ENCODE data around the gene CHST7. TPM values are rescaled to one million over a fixed set of nuclear protein-coding genes. Genes with fewer than 3 reads are reported as not detected.
A peak's percentile ranks its signal among the peaks of the same experiment; 100 is the strongest.

Gene CHST7
- total and polyA plus RNA-seq, 9 donors = 5.9 to 144 (median 25.3) TPM

- Histone ChIP-seq H3K4me3 (no peak overlapping the region), H3K9me3 (no peaks in the 10 kb centered on the region), H3K27me3 (no peaks in the 10 kb centered on the region), H3K36me3 (no peaks in the 10 kb centered on the region), H3K27ac (no peak overlapping the region), H3K4me1 (ENCODE audit: insufficient read depth) (no peaks in the 10 kb centered on the region)
- WGBS, 3 donors = 77 to 80% (median 79%) methylated on average over 5 of the region's 5 CpGs
- intact Hi-C loops (cut with DNase I) = loop anchor here in 3 of 4 donors (5.0 to 10.0 kb wide), 3 partner anchors 62 to 75 kb away; no protein-coding TSS in a partner anchor
- DNase-seq = no peak
- TF ChIP-seq CTCF (IDR thresholded peaks at IDR 0.05) = no peak
- TF ChIP-seq EP300 (IDR thresholded peaks at IDR 0.05) = no peak
These were observed 1.1 kb upstream of the CHST7 start for GRCh38 chrX:46572340-46572936.

- DNase-seq = peak; percentile 50 to 74 (median 57)
- TF ChIP-seq CTCF (IDR thresholded peaks at IDR 0.05) (peak in 1 of 3 donors; percentile 13), POLR2A (IDR thresholded peaks at IDR 0.05) (no peak), EP300 (IDR thresholded peaks at IDR 0.05) (no peak)
These were observed 568 bp downstream of the CHST7 start for GRCh38 chrX:46573892-46574773.

GRCh38 chrX:46574774-46575381 lies 1.3 kb downstream of the CHST7 start:
- 50 to 63% (median 55%) methylated on average over 62 to 90 of the region's 90 CpGs for WGBS, 3 donors
- intact Hi-C loops (cut with DNase I) = loop anchor here in 3 of 4 donors (5.0 to 10.0 kb wide), 3 partner anchors 60 to 72 kb away; no protein-coding TSS in a partner anchor
- Histone ChIP-seq H3K9me3 (no peaks in the 10 kb centered on the region), H3K4me1 (ENCODE audit: insufficient read depth) (no peaks in the 10 kb centered on the region), H3K27ac (peak overlapping the region; percentile 44 to 52), H3K36me3 (no peaks in the 10 kb centered on the region), H3K27me3 (no peaks in the 10 kb centered on the region), H3K4me3 (peak overlapping the region; percentile 54)
- TF ChIP-seq POLR2A (IDR thresholded peaks at IDR 0.05) = no peak
- TF ChIP-seq EP300 (IDR thresholded peaks at IDR 0.05) = no peak
- TF ChIP-seq CTCF (IDR thresholded peaks at IDR 0.05) = no peak
- peak in 1 of 5 donors; percentile 58 for DNase-seq

More at GRCh38 chrX:46573892-46574773, 568 bp downstream of the CHST7 start:
- Histone ChIP-seq H3K4me1 (ENCODE audit: insufficient read depth) (no peaks in the 10 kb centered on the region), H3K9me3 (no peaks in the 10 kb centered on the region), H3K36me3 (no peaks in the 10 kb centered on the region), H3K27me3 (no peaks in the 10 kb centered on the region), H3K27ac (peak overlapping the region; percentile 44 to 54), H3K4me3 (peak overlapping the region; percentile 54)
- 38 to 45% (median 38%) methylated on average over 97 to 107 of the region's 107 CpGs for WGBS, 3 donors
- intact Hi-C loops (cut with DNase I) = loop anchor here in 3 of 4 donors (5.0 to 10.0 kb wide), 3 partner anchors 61 to 73 kb away; no protein-coding TSS in a partner anchor

GRCh38 chrX:46575586-46575985 lies 2.0 kb downstream of the CHST7 start:
- TF ChIP-seq CTCF (IDR thresholded peaks at IDR 0.05) (no peak), POLR2A (IDR thresholded peaks at IDR 0.05) (no peak), EP300 (IDR thresholded peaks at IDR 0.05) (no peak)
- DNase-seq = no peak
- Histone ChIP-seq H3K9me3 (no peaks in the 10 kb centered on the region), H3K36me3 (no peaks in the 10 kb centered on the region), H3K27me3 (no peaks in the 10 kb centered on the region), H3K4me1 (ENCODE audit: insufficient read depth) (no peaks in the 10 kb centered on the region), H3K27ac (peak overlapping the region; percentile 12 to 52), H3K4me3 (peak overlapping the region; percentile 54)
- 49 to 54% (median 50%) methylated on average over 6 of the region's 6 CpGs for WGBS, 3 donors
- intact Hi-C loops (cut with DNase I) = loop anchor here in 2 of 4 donors (10.0 kb wide), 2 partner anchors 59 to 69 kb away; no protein-coding TSS in a partner anchor

Measured in ovary (tissue), 9 donors.